SK-N-MC (cell line): Measurements from ENCODE around the gene CYTH2.

ENCODE experiments used
- EZH2 ChIP-seq: fragments of 200-600 bp; sonication (generic); IDR thresholded peaks from one replicate; pipeline ENCODE4 v1.6.1; 2017; ENCODE audit warnings: antibody characterized with exemption
- POLR2AphosphoS5 ChIP-seq: IDR thresholded peaks from 2 replicates; pipeline ENCODE4 v1.6.1; 2012; ENCODE audit warnings: mild to moderate bottlenecking, low read depth, low read length, borderline replicate concordance

DNA sequence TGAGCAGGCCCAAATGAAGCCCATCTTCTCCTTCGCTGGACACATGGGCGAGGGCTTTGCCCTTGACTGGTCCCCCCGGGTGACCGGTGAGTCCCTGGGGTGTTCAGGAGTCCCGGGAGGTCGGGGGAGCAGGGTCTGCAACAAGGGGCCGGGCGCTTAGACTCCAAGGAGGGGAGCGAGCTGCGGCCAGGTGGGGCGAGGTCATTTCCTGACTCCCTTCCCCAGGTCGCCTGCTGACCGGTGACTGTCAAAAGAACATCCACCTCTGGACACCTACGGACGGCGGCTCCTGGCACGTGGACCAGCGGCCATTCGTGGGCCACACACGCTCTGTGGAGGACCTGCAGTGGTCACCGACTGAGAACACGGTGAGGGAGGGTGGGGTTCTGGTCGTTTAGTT is 18.7 kb upstream of the CYTH2 start:
- no peak for TF ChIP-seq POLR2AphosphoS5
- no peak for TF ChIP-seq EZH2
